ENCODE measurements around the gene RNU6-9. TPM values are rescaled to one million over a fixed set of nuclear protein-coding genes. Genes with fewer than 3 reads are reported as not detected.

Gene RNU6-9
- total and polyA plus RNA-seq, 8 donors, result not detected

DNA sequence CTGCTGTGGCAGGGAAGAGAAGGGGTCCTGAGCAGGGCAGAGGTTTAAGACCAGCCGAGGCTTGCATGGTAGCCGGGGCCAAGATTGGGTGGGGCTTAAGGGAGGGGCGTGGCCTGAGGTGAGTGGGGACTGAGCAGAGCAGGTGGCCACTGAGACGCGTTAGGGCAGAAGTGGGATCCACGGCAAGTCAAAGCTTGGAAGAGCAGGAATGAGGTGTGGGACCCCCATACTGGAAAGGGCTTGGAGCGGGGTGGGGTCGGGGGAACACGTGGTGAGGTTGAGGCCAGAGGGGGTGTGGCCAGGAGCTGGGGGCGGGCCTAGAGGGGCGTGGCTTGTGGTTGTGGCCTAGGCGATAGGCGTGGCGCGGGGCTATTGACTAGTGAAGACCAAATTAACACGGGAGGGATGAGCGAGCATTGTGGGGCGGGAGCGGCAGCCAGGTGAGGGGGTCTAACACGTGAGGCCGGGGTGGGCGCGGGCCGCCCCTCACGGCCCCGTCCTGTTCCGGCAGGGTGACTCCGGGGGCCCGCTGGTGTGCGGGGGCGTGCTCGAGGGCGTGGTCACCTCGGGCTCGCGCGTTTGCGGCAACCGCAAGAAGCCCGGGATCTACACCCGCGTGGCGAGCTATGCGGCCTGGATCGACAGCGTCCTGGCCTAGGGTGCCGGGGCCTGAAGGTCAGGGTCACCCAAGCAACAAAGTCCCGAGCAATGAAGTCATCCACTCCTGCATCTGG lies 30.5 kb upstream of the RNU6-9 start:
- peaks cover 0 to 50% of the 10 kb centered on the region in 2 donors for H3K4me1 ChIP-seq
- no peaks in the 10 kb centered on the region for H3K9me3 ChIP-seq
- peaks cover 0 to 37% of the 10 kb centered on the region in 2 donors for H3K27me3 ChIP-seq
- TF ChIP-seq, protein P1, sequence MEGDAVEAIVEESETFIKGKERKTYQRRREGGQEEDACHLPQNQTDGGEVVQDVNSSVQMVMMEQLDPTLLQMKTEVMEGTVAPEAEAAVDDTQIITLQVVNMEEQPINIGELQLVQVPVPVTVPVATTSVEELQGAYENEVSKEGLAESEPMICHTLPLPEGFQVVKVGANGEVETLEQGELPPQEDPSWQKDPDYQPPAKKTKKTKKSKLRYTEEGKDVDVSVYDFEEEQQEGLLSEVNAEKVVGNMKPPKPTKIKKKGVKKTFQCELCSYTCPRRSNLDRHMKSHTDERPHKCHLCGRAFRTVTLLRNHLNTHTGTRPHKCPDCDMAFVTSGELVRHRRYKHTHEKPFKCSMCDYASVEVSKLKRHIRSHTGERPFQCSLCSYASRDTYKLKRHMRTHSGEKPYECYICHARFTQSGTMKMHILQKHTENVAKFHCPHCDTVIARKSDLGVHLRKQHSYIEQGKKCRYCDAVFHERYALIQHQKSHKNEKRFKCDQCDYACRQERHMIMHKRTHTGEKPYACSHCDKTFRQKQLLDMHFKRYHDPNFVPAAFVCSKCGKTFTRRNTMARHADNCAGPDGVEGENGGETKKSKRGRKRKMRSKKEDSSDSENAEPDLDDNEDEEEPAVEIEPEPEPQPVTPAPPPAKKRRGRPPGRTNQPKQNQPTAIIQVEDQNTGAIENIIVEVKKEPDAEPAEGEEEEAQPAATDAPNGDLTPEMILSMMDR (IDR thresholded peaks at IDR 0.05), result no peak
- peaks cover 0 to 6% of the 10 kb centered on the region in 2 donors for H3K36me3 ChIP-seq
- peak overlapping the region in 1 of 2 donors; percentile 30 for H3K4me3 ChIP-seq
- H3K27ac ChIP-seq, result no peak overlapping the region
- peak; percentile 35 for ATAC-seq
- intact Hi-C loops (cut with DNase I), result no loop called here
- peak in 2 of 4 donors; percentile 74 to 89 for DNase-seq

DNA sequence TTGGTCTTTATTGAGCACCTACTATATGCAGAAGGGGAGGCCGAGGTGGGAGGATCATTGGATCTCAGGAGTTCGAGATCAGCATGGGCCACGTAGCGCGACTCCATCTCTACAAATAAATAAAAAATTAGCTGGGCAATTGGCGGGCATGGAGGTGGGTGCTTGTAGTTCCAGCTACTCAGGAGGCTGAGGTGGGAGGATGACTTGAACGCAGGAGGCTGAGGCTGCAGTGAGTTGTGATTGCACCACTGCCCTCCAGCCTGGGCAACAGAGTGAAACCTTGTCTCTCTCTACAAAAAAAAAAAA lies 30.0 kb upstream of the RNU6-9 start:
- no peak for DNase-seq
- Histone ChIP-seq H3K4me3 (peak overlapping the region in 1 of 2 donors; percentile 30), H3K4me1 (peaks cover 0 to 50% of the 10 kb centered on the region in 2 donors), H3K9me3 (no peaks in the 10 kb centered on the region), H3K36me3 (peaks cover 0 to 11% of the 10 kb centered on the region in 2 donors), H3K27me3 (peaks cover 0 to 32% of the 10 kb centered on the region in 2 donors), H3K27ac (peak overlapping the region in 1 of 2 donors; percentile 85)
- intact Hi-C loops (cut with DNase I), result no loop called here
- ATAC-seq, result no peak
- TF ChIP-seq, protein P1 (IDR thresholded peaks at IDR 0.05), result no peak

DNA sequence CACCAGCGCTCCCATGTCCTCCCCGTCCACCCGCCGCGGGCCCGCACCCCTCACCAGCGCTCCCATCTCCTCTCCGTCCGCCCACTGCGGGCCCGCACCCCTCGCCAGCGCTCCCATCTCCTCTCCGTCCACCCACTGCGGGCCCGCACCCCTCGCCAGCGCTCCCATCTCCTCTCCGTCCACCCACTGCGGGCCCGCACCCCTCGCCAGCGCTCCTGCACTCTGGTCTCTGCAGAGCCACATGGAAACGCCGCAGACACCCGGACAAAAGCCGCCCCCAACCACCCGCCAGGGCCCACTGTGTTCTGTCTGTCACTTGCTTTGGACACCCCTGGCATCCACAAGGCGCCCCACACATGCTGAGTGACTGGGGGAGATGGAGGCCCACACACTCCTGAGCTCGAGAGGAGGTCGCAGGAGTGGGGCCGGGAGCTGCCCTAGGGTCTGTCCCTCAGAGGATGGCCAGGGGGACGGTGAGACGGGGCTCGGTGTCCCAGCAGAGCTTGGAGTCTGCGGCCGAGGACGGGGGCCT lies 26.4 kb upstream of the RNU6-9 start:
- Histone ChIP-seq H3K36me3 (peaks cover 0 to 42% of the 10 kb centered on the region in 2 donors), H3K9me3 (no peaks in the 10 kb centered on the region), H3K4me1 (peaks cover 0 to 39% of the 10 kb centered on the region in 2 donors), H3K4me3 (no peak overlapping the region), H3K27ac (no peak overlapping the region), H3K27me3 (no peaks in the 10 kb centered on the region)
- TF ChIP-seq, protein P1 (IDR thresholded peaks at IDR 0.05), result no peak
- intact Hi-C loops (cut with DNase I), result no loop called here
- DNase-seq (no peak), ATAC-seq (no peak)

DNA sequence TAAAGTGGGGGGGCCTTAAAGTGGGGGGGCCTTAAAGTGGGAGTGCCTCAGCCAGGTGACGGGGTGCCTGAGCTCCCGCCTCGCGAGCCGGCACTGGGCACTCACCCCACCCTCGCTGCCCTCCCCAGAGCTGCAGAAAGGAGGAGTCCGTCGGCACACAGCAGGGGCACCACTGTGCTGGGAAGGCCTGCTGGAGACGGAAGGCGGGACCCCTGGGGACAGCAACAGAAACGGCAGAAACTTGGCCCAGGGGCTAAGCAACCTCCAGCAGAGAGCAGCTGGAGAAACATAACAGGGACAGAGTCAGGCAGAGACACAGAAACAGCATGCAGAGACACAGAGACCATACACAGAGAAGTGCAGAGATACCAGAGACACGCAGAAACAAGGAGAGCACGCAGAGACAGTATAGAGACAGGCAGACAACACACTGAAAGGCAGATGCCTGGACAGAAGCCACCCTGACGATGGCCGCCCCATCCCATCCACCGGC lies 25.9 kb upstream of the RNU6-9 start:
- ATAC-seq (no peak), DNase-seq (no peak)
- TF ChIP-seq, protein P1 (IDR thresholded peaks at IDR 0.05), result no peak
- no peaks in the 10 kb centered on the region for H3K27me3 ChIP-seq
- intact Hi-C loops (cut with DNase I), result no loop called here
- peaks cover 0 to 42% of the 10 kb centered on the region in 2 donors for H3K4me1 ChIP-seq
- H3K36me3 ChIP-seq, result peaks cover 0 to 42% of the 10 kb centered on the region in 2 donors
- H3K9me3 ChIP-seq, result no peaks in the 10 kb centered on the region
- H3K4me3 ChIP-seq, result no peak overlapping the region
- H3K27ac ChIP-seq, result no peak overlapping the region

DNA sequence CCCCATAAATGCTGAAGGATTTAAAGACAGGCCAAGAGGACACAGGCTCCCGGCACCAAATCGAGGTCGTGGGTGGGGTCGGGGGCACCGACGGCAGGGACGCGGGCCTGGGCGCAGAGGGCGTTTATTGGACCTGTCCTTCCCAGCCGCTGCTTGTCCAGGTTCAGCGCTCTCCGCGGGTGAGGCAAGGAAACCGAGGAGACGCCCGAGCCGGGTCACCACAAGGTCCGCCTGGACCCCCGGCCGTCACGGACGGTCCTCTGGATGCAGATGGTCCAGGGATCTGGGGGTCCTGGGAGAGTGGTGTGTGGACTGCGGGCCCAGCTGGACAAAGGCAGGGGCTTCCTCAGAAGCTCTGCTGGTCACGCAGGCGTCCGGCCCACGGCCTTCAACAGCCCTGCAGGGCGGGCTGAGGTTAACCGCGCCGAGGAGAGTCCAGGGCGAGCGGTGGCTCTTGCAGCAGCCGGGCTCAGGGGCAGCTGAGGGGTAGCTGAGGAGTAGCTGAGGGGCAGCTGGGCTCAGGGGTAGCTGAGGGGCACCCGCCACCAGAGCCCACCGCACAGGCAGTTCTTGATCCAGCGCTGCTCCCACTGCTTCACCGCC lies 25.3 kb upstream of the RNU6-9 start:
- Histone ChIP-seq H3K27ac (no peak overlapping the region), H3K4me1 (peaks cover 0 to 39% of the 10 kb centered on the region in 2 donors), H3K27me3 (no peaks in the 10 kb centered on the region), H3K4me3 (no peak overlapping the region), H3K36me3 (peaks cover 0 to 42% of the 10 kb centered on the region in 2 donors), H3K9me3 (no peaks in the 10 kb centered on the region)
- DNase-seq (no peak), ATAC-seq (no peak)
- TF ChIP-seq, protein P1 (IDR thresholded peaks at IDR 0.05), result no peak
- intact Hi-C loops (cut with DNase I), result no loop called here
